Measurements from ENCODE around the gene LTC4S.
A peak's percentile ranks its signal among the peaks of the same experiment; 100 is the strongest.

Gene LTC4S

GRCh38 chr5:179817890-179818745, 24.3 kb downstream of the LTC4S start:
- DNase-seq (ENCODE audit: insufficient read length, low spot score) (no peak), FAIRE-seq (no peak)
- no peak for TF ChIP-seq POLR2A (IDR thresholded peaks at IDR 0.05; ENCODE audit: low read depth, low read length)

- peak; percentile 97 for DNase-seq (ENCODE audit: insufficient read length, low spot score)
- no peak for FAIRE-seq
- peak; percentile 38; the same call in 1 of the 2 replicates for TF ChIP-seq POLR2A (IDR thresholded peaks at IDR 0.05; ENCODE audit: low read depth, low read length)
Measured at GRCh38 chr5:179818746-179819295, 25.0 kb downstream of the LTC4S start.

- DNase-seq (ENCODE audit: insufficient read length, low spot score) (peak; percentile 85), FAIRE-seq (no peak)
- TF ChIP-seq POLR2A (IDR thresholded peaks at IDR 0.05; ENCODE audit: low read depth, low read length), result 0 out of 2 replicates have a peak, but pooled peaks have one; percentile 9
Measured at GRCh38 chr5:179819296-179820126, 25.7 kb downstream of the LTC4S start.

GRCh38 chr5:179820127-179820482, 26.3 kb downstream of the LTC4S start:
- no peak for TF ChIP-seq POLR2A (IDR thresholded peaks at IDR 0.05; ENCODE audit: low read depth, low read length)
- FAIRE-seq (no peak), DNase-seq (ENCODE audit: insufficient read length, low spot score) (no peak)

- FAIRE-seq (no peak), DNase-seq (ENCODE audit: insufficient read length, low spot score) (peak; percentile 79)
- TF ChIP-seq POLR2A (IDR thresholded peaks at IDR 0.05; ENCODE audit: low read depth, low read length), result peak; percentile 100
Measured at GRCh38 chr5:179820483-179821297, 26.9 kb downstream of the LTC4S start, which contains the start of gene SQSTM1. Gene SQSTM1 (plus strand): TSS chr5:179820905. CDS start chr5:179820937, 32 bp downstream.

GRCh38 chr5:179821298-179822058, 27.7 kb downstream of the LTC4S start:
- DNase-seq (ENCODE audit: insufficient read length, low spot score) (peak; percentile 92), FAIRE-seq (no peak)
- TF ChIP-seq POLR2A (IDR thresholded peaks at IDR 0.05; ENCODE audit: low read depth, low read length), result peak; percentile 82

GRCh38 chr5:179822059-179822432, 28.3 kb downstream of the LTC4S start:
- FAIRE-seq (no peak), DNase-seq (ENCODE audit: insufficient read length, low spot score) (no peak)
- TF ChIP-seq POLR2A (IDR thresholded peaks at IDR 0.05; ENCODE audit: low read depth, low read length), result no peak

GRCh38 chr5:179822444-179822990, 28.7 kb downstream of the LTC4S start:
- TF ChIP-seq POLR2A (IDR thresholded peaks at IDR 0.05; ENCODE audit: low read depth, low read length), result no peak
- no peak for FAIRE-seq
- no peak for DNase-seq (ENCODE audit: insufficient read length, low spot score)

GRCh38 chr5:179823937-179824744, 30.4 kb downstream of the LTC4S start:
- DNase-seq (ENCODE audit: insufficient read length, low spot score) (no peak), FAIRE-seq (no peak)

GRCh38 chr5:179824745-179825112, 30.9 kb downstream of the LTC4S start:
- DNase-seq (ENCODE audit: insufficient read length, low spot score), result no peak
- TF ChIP-seq POLR2A (IDR thresholded peaks at IDR 0.05; ENCODE audit: low read depth, low read length), result no peak
- no peak for FAIRE-seq

More at GRCh38 chr5:179823937-179824744, 30.4 kb downstream of the LTC4S start:
- TF ChIP-seq POLR2A (IDR thresholded peaks at IDR 0.05; ENCODE audit: low read depth, low read length), result no peak

- FAIRE-seq (no peak), DNase-seq (ENCODE audit: insufficient read length, low spot score) (no peak)
- TF ChIP-seq POLR2A (IDR thresholded peaks at IDR 0.05; ENCODE audit: low read depth, low read length), result no peak
Measured at GRCh38 chr5:179825655-179826182, 31.9 kb downstream of the LTC4S start.
